Gastroesophageal sphincter (tissue), 4 donors: ENCODE data around the gene SLC8A1. TPM values are rescaled to one million over a fixed set of nuclear protein-coding genes. Genes with fewer than 3 reads are reported as not detected.

ENCODE experiments used
- ATAC-seq: fragments of 150-250 bp; one replicate; pipeline ENCODE4 v1.9.1; 2016; ENCODE audit warnings: mild to moderate bottlenecking, moderate library complexity
- H3K27ac ChIP-seq, 4 donors: fragments of 200-600 bp; sonication (generic) in 3 of 4; 1 replicate in 3 of 4; 2 replicates in 1 of 4; pipeline ENCODE4 v1.5.1; 2016 to 2019
- H3K27me3 ChIP-seq: fragments of 200-600 bp; sonication (generic); one replicate; pipeline ENCODE4 v1.5.1; 2019
- H3K36me3 ChIP-seq, 2 donors: fragments of 200-600 bp; sonication (generic); one replicate each; pipeline ENCODE4 v1.5.1; 2019; ENCODE audit warnings: control low read depth in 1 of 2
- H3K4me1 ChIP-seq, 3 donors: fragments of 200-600 bp; sonication (generic); 1 replicate in 2 of 3; 2 replicates in 1 of 3; pipeline ENCODE4 v1.5.1; 2016 to 2019; ENCODE audit warnings: control low read depth in 2 of 3
- H3K4me3 ChIP-seq, 2 donors: fragments of 200-600 bp; sonication (generic); one replicate each; pipeline ENCODE4 v1.5.1; 2019; ENCODE audit warnings: mild to moderate bottlenecking in 1 of 2, moderate library complexity in 1 of 2
- H3K9me3 ChIP-seq, 3 donors: fragments of 200-600 bp; sonication (generic); one replicate each; pipeline ENCODE4 v1.5.1; 2017 to 2019; ENCODE audit warnings: control low read depth in 2 of 3
- CTCF ChIP-seq, 4 experiments: fragments of 200-600 bp in 2 of 4; fragments of 450-650 bp in 2 of 4; sonication (generic) in 1 of 4; IDR thresholded peaks; one replicate each; pipeline ENCODE4 v1.5.1; 2017 to 2019; ENCODE audit warnings: antibody characterized with exemption in 4 of 4, mild to moderate bottlenecking in 2 of 4, moderate library complexity in 2 of 4
- EP300 ChIP-seq: sonication (generic); formaldehyde crosslinking; IDR thresholded peaks from one replicate; pipeline ENCODE4 v1.6.1; 2017; ENCODE audit warnings: antibody characterized with exemption, mild to moderate bottlenecking
- POLR2A ChIP-seq, 2 donors: fragments of 450-650 bp; IDR thresholded peaks; one replicate each; pipeline ENCODE4 v1.6.1; 2017; ENCODE audit warnings: antibody characterized with exemption in 2 of 2, mild to moderate bottlenecking in 2 of 2, moderate library complexity in 1 of 2
- POLR2AphosphoS5 ChIP-seq: sonication (generic); formaldehyde crosslinking; IDR thresholded peaks from one replicate; pipeline ENCODE4 v1.6.1; 2017; ENCODE audit warnings: antibody characterized with exemption
- WGBS, 2 donors: methylation state at CpG; one replicate each; pipeline ENCODE4 v1.1.5; 2018; ENCODE audit warnings: low coverage in 1 of 2; 5-methylcytosine and 5-hydroxymethylcytosine counted together
- total RNA-seq, 4 donors: library from RNA; depleted of rRNA; stranded (reverse); fragments of >200 nt; gene quantifications; one replicate each; pipeline ENCODE4 v1.1.0, GENCODE V29; 2016

SLC8A1 gene
- total RNA-seq, 4 donors from 2014 or later = 76.3 to 168 (median 146) TPM

DNA sequence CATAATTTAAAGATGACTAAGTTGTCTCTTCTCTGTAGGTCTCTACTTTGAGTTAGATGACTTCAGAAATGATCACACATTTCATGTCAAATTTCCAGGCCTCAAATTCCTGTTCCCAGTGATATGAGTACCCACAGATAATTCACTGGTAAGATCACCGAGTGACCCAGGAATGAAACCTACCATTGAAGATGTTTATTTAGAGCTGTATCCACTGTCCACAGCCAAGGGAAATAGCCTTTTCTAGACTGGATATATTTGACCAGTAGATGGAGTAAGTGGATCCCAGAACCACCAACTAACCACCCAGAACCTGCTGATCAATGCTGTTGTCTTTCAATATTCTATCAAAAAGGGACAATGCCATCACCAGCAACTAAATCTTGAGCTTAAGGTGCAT, 238.8 kb downstream of the SLC8A1 start:
- peaks cover 0 to 27% (median 7%) of the 10 kb centered on the region in 3 donors for H3K4me1 ChIP-seq
- H3K4me3 ChIP-seq = no peak overlapping the region
- no peaks in the 10 kb centered on the region for H3K9me3 ChIP-seq
- no peaks in the 10 kb centered on the region for H3K27me3 ChIP-seq
- H3K36me3 ChIP-seq = no peaks in the 10 kb centered on the region
- TF ChIP-seq CTCF (IDR thresholded peaks at IDR 0.05) = peak; percentile 28 to 48 (median 39)
- no peak for TF ChIP-seq POLR2A (IDR thresholded peaks at IDR 0.05)
- peak overlapping the region in 1 of 4 donors; percentile 45 for H3K27ac ChIP-seq
- WGBS, 2 donors = 33% methylated on average over 1 of the region's 1 CpG; no CpG with 5 or more reads in 1 of the 2 donors
- ATAC-seq = peak; percentile 32

- H3K27ac ChIP-seq = no peak overlapping the region
- 91 to 100% methylated on average over 1 of the region's 1 CpG for WGBS, 2 donors
- no peak for TF ChIP-seq CTCF (IDR thresholded peaks at IDR 0.05)
- no peak for TF ChIP-seq POLR2A (IDR thresholded peaks at IDR 0.05)
- no peak for TF ChIP-seq POLR2AphosphoS5
- TF ChIP-seq EP300 = no peak
Observed at GRCh38 chr2:40210968-40211353, 240.9 kb downstream of the SLC8A1 start.

GRCh38 chr2:40210344-40210967, 241.4 kb downstream of the SLC8A1 start:
- no peak for TF ChIP-seq CTCF (IDR thresholded peaks at IDR 0.05)
- no peak for TF ChIP-seq POLR2AphosphoS5
- no peak for TF ChIP-seq POLR2A (IDR thresholded peaks at IDR 0.05)
- no peak for TF ChIP-seq EP300
- Histone ChIP-seq H3K4me3 (no peak overlapping the region), H3K27me3 (no peaks in the 10 kb centered on the region), H3K4me1 (peaks cover 0 to 24% (median 7%) of the 10 kb centered on the region in 3 donors), H3K36me3 (no peaks in the 10 kb centered on the region), H3K27ac (no peak overlapping the region), H3K9me3 (no peaks in the 10 kb centered on the region)
- no peak for ATAC-seq
- 75 to 87% methylated on average over 1 of the region's 1 CpG for WGBS, 2 donors

More at GRCh38 chr2:40210968-40211353, 240.9 kb downstream of the SLC8A1 start:
- Histone ChIP-seq H3K9me3 (no peaks in the 10 kb centered on the region), H3K27me3 (no peaks in the 10 kb centered on the region), H3K36me3 (no peaks in the 10 kb centered on the region), H3K4me1 (peaks cover 0 to 24% (median 7%) of the 10 kb centered on the region in 3 donors), H3K4me3 (no peak overlapping the region)
- no peak for ATAC-seq

- no peak overlapping the region for H3K27ac ChIP-seq
- no peaks in the 10 kb centered on the region for H3K27me3 ChIP-seq
- peaks cover 0 to 24% (median 7%) of the 10 kb centered on the region in 3 donors for H3K4me1 ChIP-seq
- no peaks in the 10 kb centered on the region for H3K36me3 ChIP-seq
- TF ChIP-seq CTCF (IDR thresholded peaks at IDR 0.05) (no peak), EP300 (no peak)
- H3K4me3 ChIP-seq = no peak overlapping the region
- ATAC-seq = no peak
- no peaks in the 10 kb centered on the region for H3K9me3 ChIP-seq
Observed at GRCh38 chr2:40209761-40210160, 242.1 kb downstream of the SLC8A1 start.

DNA sequence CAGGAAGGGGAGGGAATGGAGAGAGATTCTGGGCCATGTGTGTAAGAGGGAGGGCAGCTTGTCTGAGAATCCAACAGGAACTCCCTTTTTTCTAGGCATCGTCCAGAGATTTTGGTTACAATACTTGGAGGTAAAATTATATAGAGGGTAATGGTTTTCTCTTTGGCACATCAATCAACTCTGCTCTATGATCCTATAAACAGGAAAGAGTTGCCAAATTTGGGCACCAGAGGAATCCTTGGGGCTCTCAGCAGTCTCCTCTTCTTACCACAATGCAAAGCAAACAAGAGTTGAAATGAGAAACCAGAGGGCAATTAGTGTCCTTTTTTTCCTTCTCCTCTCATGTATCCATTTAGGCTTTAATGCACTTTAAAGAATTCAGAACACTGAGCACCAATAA, 243.4 kb downstream of the SLC8A1 start:
- Histone ChIP-seq H3K27me3 (no peaks in the 10 kb centered on the region), H3K4me3 (no peak overlapping the region), H3K9me3 (no peaks in the 10 kb centered on the region), H3K27ac (no peak overlapping the region), H3K4me1 (peaks cover 0 to 23% (median 5%) of the 10 kb centered on the region in 3 donors), H3K36me3 (no peaks in the 10 kb centered on the region)
- no peak for ATAC-seq
- TF ChIP-seq POLR2A (IDR thresholded peaks at IDR 0.05) (no peak), EP300 (no peak), POLR2AphosphoS5 (no peak), CTCF (IDR thresholded peaks at IDR 0.05) (no peak)
- WGBS, 2 donors = 50 to 63% methylated on average over 1 of the region's 1 CpG
